A549 (cell line): ENCODE results near the gene GIT1. TPM values are rescaled to one million over a fixed set of nuclear protein-coding genes. Genes with fewer than 3 reads are reported as not detected.

Source experiments
- ATAC-seq, 2 experiments: fragments of 200-7000 bp in 1 of 2; fragments of >200 bp in 1 of 2; cut with Nextera tagmentation in 1 of 2; cut with Tn5 transposase in 1 of 2; 3 replicates each; pipeline versions ENCODE4 v1.8.0 to v1.9.1; 2018 to 2020; ENCODE audit warnings: mild to moderate bottlenecking in 1 of 2, moderate library complexity in 1 of 2
- CTCF ChIA-PET: fragments of 300-600 bp; sonication (Branson Sonifier 250); formaldehyde crosslinking; extraction: SDS; loops from one replicate; lab custom pipeline; 2021; ENCODE audit warnings: antibody characterized with exemption, inconsistent platforms; lab: Yijun Ruan, JAX
- POLR2A ChIA-PET: fragments of 350-600 bp; formaldehyde crosslinking; extraction: SDS; loops from one replicate; lab custom pipeline; 2021; ENCODE audit warnings: antibody characterized with exemption, inconsistent platforms; lab: Yijun Ruan, JAX
- DNase-seq, 2 experiments: peaks; one replicate each; pipeline versions ENCODE4 v3.0.0 to v3.0.0-alpha.2; 2011 to 2016; ENCODE audit warnings: low read depth in 1 of 2, low spot score in 1 of 2
- FAIRE-seq: peaks from 2 replicates; lab custom pipeline; 2011; peaks lifted over from hg19 to GRCh38; lab: Jason Lieb, UNC
- H3K27ac ChIP-seq, 2 experiments: fragments of >200 bp; sonication (Bioruptor Twin); formaldehyde crosslinking; 3 replicates each; pipeline ENCODE4 v1.5.1; 2016 to 2017
- H3K4me1 ChIP-seq: fragments of >200 bp; sonication (Bioruptor Twin); formaldehyde crosslinking; 3 replicates; pipeline ENCODE4 v1.6.1; 2016
- H3K4me2 ChIP-seq: fragments of >200 bp; sonication (Bioruptor Twin); formaldehyde crosslinking; 3 replicates; pipeline ENCODE4 v1.6.1; 2016
- H3K4me3 ChIP-seq: fragments of >200 bp; sonication (Bioruptor Twin); formaldehyde crosslinking; 3 replicates; pipeline ENCODE4 v1.5.1; 2016
- H3K9me3 ChIP-seq: fragments of >200 bp; sonication (Bioruptor Twin); formaldehyde crosslinking; 3 replicates; pipeline ENCODE4 v1.6.1; 2016
- CEBPB ChIP-seq, 2 experiments: fragments of >200 bp in 1 of 2; sonication (Bioruptor Twin) in 1 of 2; formaldehyde crosslinking in 1 of 2; IDR thresholded peaks; 2 replicates each; pipeline ENCODE4 v1.6.1; 2012 to 2016
- CHD2 ChIP-seq: fragments of 150-350 bp; IDR thresholded peaks from 2 replicates; pipeline ENCODE4 v1.6.1; 2014; ENCODE audit warnings: low read length; ENCODE audit not compliant: partially characterized antibody
- CHD4 ChIP-seq: fragments of 200-600 bp; sonication (generic); IDR thresholded peaks from 2 replicates; pipeline ENCODE4 v1.6.1; 2016; ENCODE audit warnings: antibody characterized with exemption, mild to moderate bottlenecking, borderline replicate concordance
- CTCF ChIP-seq: fragments of >200 bp; sonication (Bioruptor Twin); formaldehyde crosslinking; IDR thresholded peaks from 3 replicates; pipeline ENCODE4 v1.5.1; 2016
- E2F6 ChIP-seq: IDR thresholded peaks from 2 replicates; pipeline ENCODE4 v1.6.1; 2012; ENCODE audit warnings: low read depth, borderline replicate concordance
- FOSB ChIP-seq: fragments of 250-450 bp; sonication (Bioruptor Pico); IDR thresholded peaks from 2 replicates; pipeline ENCODE4 v1.5.0; 2020; ENCODE audit warnings: mild to moderate bottlenecking, moderate library complexity
- FOSL2 ChIP-seq, 2 experiments: fragments of 450-650 bp in 1 of 2; fragments of >200 bp in 1 of 2; sonication (Bioruptor Twin) in 1 of 2; formaldehyde crosslinking; IDR thresholded peaks; 2 replicates each; pipeline versions ENCODE4 v1.5.0 to v1.6.1; 2016 to 2020; ENCODE audit warnings: mild to moderate bottlenecking in 1 of 2, moderate library complexity in 1 of 2
- HDAC2 ChIP-seq: fragments of 200-600 bp; sonication (generic); IDR thresholded peaks from 2 replicates; pipeline ENCODE4 v1.6.1; 2016
- HEYL ChIP-seq: fragments of 250-450 bp; sonication (Bioruptor Pico); IDR thresholded peaks from 2 replicates; pipeline ENCODE4 v1.8.0; 2021; ENCODE audit warnings: mild to moderate bottlenecking, moderate library complexity
- HMGXB4 ChIP-seq: fragments of 250-450 bp; sonication (Bioruptor Pico); IDR thresholded peaks from 2 replicates; pipeline ENCODE4 v1.5.0; 2021; ENCODE audit warnings: mild to moderate bottlenecking, moderate library complexity, borderline replicate concordance
- HOXB13 ChIP-seq: fragments of 250-450 bp; sonication (Bioruptor Pico); IDR thresholded peaks from 2 replicates; pipeline ENCODE4 v1.5.0; 2020; ENCODE audit warnings: low read depth, mild to moderate bottlenecking, moderate library complexity
- JUN ChIP-seq, 2 experiments: fragments of >200 bp; sonication (Bioruptor Twin); formaldehyde crosslinking; IDR thresholded peaks; 2 replicates in 1 of 2; 3 replicates in 1 of 2; pipeline ENCODE4 v1.6.1; 2016 to 2017
- JUNB ChIP-seq: fragments of >200 bp; sonication (Bioruptor Twin); formaldehyde crosslinking; IDR thresholded peaks from 2 replicates; pipeline ENCODE4 v1.6.1; 2016
- MAX ChIP-seq: IDR thresholded peaks from 2 replicates; pipeline ENCODE4 v1.6.1; 2012
- NPAS2 ChIP-seq: fragments of 250-450 bp; sonication (Bioruptor Pico); IDR thresholded peaks from 2 replicates; pipeline ENCODE4 v1.8.0; 2022; ENCODE audit warnings: mild to moderate bottlenecking, moderate library complexity, borderline replicate concordance
- NR3C1 ChIP-seq: fragments of >200 bp; sonication (Bioruptor Twin); formaldehyde crosslinking; IDR thresholded peaks from 3 replicates; pipeline ENCODE4 v1.6.1; 2017
- PBX3 ChIP-seq: IDR thresholded peaks from 2 replicates; pipeline ENCODE4 v1.6.1; 2012
- POLR2A ChIP-seq: IDR thresholded peaks from 2 replicates; pipeline ENCODE4 v1.6.1; 2012; ENCODE audit warnings: mild to moderate bottlenecking, low read length
- RAD21 ChIP-seq, 2 experiments: fragments of >200 bp in 1 of 2; sonication (Bioruptor Twin) in 1 of 2; formaldehyde crosslinking in 1 of 2; IDR thresholded peaks in 1 of 2; conservative IDR thresholded peaks in 1 of 2; 2 replicates in 1 of 2; 3 replicates in 1 of 2; pipeline ENCODE4 v1.6.1; 2012 to 2018; ENCODE audit warnings: inconsistent platforms in 1 of 2
- RARB ChIP-seq: fragments of 250-450 bp; sonication (Bioruptor Pico); IDR thresholded peaks from 2 replicates; pipeline ENCODE4 v1.8.0; 2021; ENCODE audit warnings: mild to moderate bottlenecking, moderate library complexity
- SMC3 ChIP-seq: fragments of >200 bp; sonication (Bioruptor Twin); formaldehyde crosslinking; IDR thresholded peaks from 3 replicates; pipeline ENCODE4 v1.6.1; 2018; ENCODE audit warnings: inconsistent platforms
- SREBF2 ChIP-seq: fragments of 450-650 bp; IDR thresholded peaks from 2 replicates; pipeline ENCODE4 v1.6.1; 2014; ENCODE audit warnings: mild to moderate bottlenecking, moderate library complexity
- TP53 ChIP-seq: fragments of 250-450 bp; sonication (Bioruptor Pico); IDR thresholded peaks from 2 replicates; pipeline ENCODE4 v1.5.0; 2021; ENCODE audit warnings: mild to moderate bottlenecking, moderate library complexity
- USF2 ChIP-seq: fragments of 450-650 bp; IDR thresholded peaks from 2 replicates; pipeline ENCODE4 v1.6.1; 2014; ENCODE audit warnings: antibody characterized with exemption
- ZFP36 ChIP-seq: fragments of 450-650 bp; IDR thresholded peaks from 2 replicates; pipeline ENCODE4 v1.6.1; 2014; ENCODE audit warnings: borderline replicate concordance; ENCODE audit not compliant: partially characterized antibody
- ZNF302 ChIP-seq: fragments of 250-450 bp; sonication (Bioruptor Pico); IDR thresholded peaks from 2 replicates; pipeline ENCODE4 v1.9.0; 2021; ENCODE audit warnings: inconsistent platforms, mild to moderate bottlenecking, moderate library complexity
- ZSCAN20 ChIP-seq: fragments of 250-450 bp; sonication (Bioruptor Pico); IDR thresholded peaks from 2 replicates; pipeline ENCODE4 v1.8.0; 2022; ENCODE audit warnings: mild to moderate bottlenecking, moderate library complexity
- WGBS: methylation state at CpG from one replicate; pipeline ENCODE4 v1.1.6; 2017; ENCODE audit errors: missing lambda C conversion rate; 5-methylcytosine and 5-hydroxymethylcytosine counted together
- polyA plus RNA-seq, 4 experiments: library from polyadenylated mRNA; depleted of rRNA in 3 of 4; stranded (reverse); fragments of >200 nt; fragmentation: RNase III in 1 of 4; extraction: RNeasy Plus Mini Kit Qiagen cat#74134 plus additional on column Dnase treatment in 1 of 4; gene quantifications; 2 replicates in 3 of 4; 3 replicates in 1 of 4; pipeline ENCODE4 v1.2.3, GENCODE V29; 2011 to 2017

GIT1 gene
- polyA plus RNA-seq, 2 of the 4 experiments (the other 2 are of a cell fraction): 47.8 to 53.0 TPM

GRCh38 chr17:29617481-29618271, 28.2 kb upstream of the GIT1 start (continued):
- TF ChIP-seq PBX3 (no peak), ZNF302 (CRISPR knock-in tag) (no peak), TP53 (CRISPR knock-in tag) (peak; percentile 12; the same call in 1 of the 2 replicates), ZSCAN20 (CRISPR knock-in tag) (no peak), NPAS2 (CRISPR knock-in tag) (no peak), JUNB (no peak), HOXB13 (CRISPR knock-in tag) (no peak), SREBF2 (no peak), USF2 (no peak), FOSL2 (IDR thresholded peaks at IDR 0.05) (no peak), FOSL2 (CRISPR knock-in tag; IDR thresholded peaks at IDR 0.05) (no peak), ZFP36 (no peak), JUN (IDR thresholded peaks at IDR 0.05) (no peak), FOSB (CRISPR knock-in tag) (no peak), RAD21 (conservative IDR thresholded peaks at IDR 0.05 in 1 of 2, IDR thresholded peaks at IDR 0.05 in 1 of 2) (peak; percentile 65 to 81), RARB (CRISPR knock-in tag) (no peak)

GRCh38 chr17:29617125-29617480, 27.7 kb upstream of the GIT1 start:
- DNase-seq: peak; percentile 84 to 88
- CTCF ChIA-PET: interaction anchor here (0.6 to 23.2 kb wide), 39 partner anchors 10 to 588 kb away, joined by 3 to 447 read pairs (median 5); partner anchors contain the start of genes ABHD15, ANKRD13B, SSH2 and TP53I13
- 48% methylated on average over 15 of the region's 16 CpGs for WGBS
- FAIRE-seq: no peak
- POLR2A ChIA-PET: interaction anchor here (0.5 to 2.3 kb wide), 4 partner anchors 10 to 315 kb away, joined by 3 to 15 read pairs (median 6); partner anchors contain the start of gene ANKRD13B
- ATAC-seq: peak; percentile 19 to 67; a peak in 3 of 6 replicates
- TF ChIP-seq CHD4 (no peak), E2F6 (no peak), MAX (peak; percentile 66; the same call in 1 of the 2 replicates), CEBPB (IDR thresholded peaks at IDR 0.05) (no peak), CHD2 (no peak), HDAC2 (no peak), POLR2A (peak; percentile 21; the same call in 1 of the 2 replicates), NR3C1 (no peak), HMGXB4 (CRISPR knock-in tag) (no peak), HEYL (CRISPR knock-in tag) (no peak), CTCF (peak; percentile 58), SMC3 (0 out of 3 replicates have a peak, but pooled peaks have one; percentile 15), RAD21 (conservative IDR thresholded peaks at IDR 0.05 in 1 of 2, IDR thresholded peaks at IDR 0.05 in 1 of 2) (peak in 1 of 2 experiments; percentile 23; a peak in 1 of 5 replicates)
- TF ChIP-seq, all 56 proteins: peak for 5
- Histone ChIP-seq H3K4me1 (peaks cover 56% of the 10 kb centered on the region), H3K9me3 (no peaks in the 10 kb centered on the region), H3K4me3 (peak overlapping the region; percentile 23; the same call in 1 of the 3 replicates), H3K4me2 (peak overlapping the region; percentile 70), H3K27ac (peak overlapping the region in 1 of 2 experiments; percentile 82; a peak in 4 of 6 replicates)
